Right lobe of liver (tissue), 6 donors: ENCODE measurements around the gene LRRC8D. TPM values are rescaled to one million over a fixed set of nuclear protein-coding genes. Genes with fewer than 3 reads are reported as not detected.

ENCODE experiments used
- ATAC-seq, 4 donors: fragments of 200-7000 bp; cut with Tn5 transposase; one replicate each; pipeline ENCODE4 v1.9.1; 2020; ENCODE audit warnings: mild to moderate bottlenecking in 4 of 4, moderate library complexity in 4 of 4
- DNase-seq, 3 donors: peaks; one replicate each; pipeline ENCODE4 v3.0.0-alpha.2; 2020
- H3K27ac ChIP-seq, 3 donors: fragments of 200-600 bp; one replicate each; pipeline ENCODE4 v1.8.0; 2022
- H3K27me3 ChIP-seq, 2 donors: fragments of 200-600 bp; one replicate each; pipeline ENCODE4 v1.8.0; 2022
- H3K36me3 ChIP-seq, 4 donors: fragments of 200-600 bp; sonication (generic) in 1 of 4; one replicate each; pipeline versions ENCODE4 v1.5.1 to v1.8.0; 2017 to 2022; ENCODE audit warnings: control low read depth in 1 of 4
- H3K4me1 ChIP-seq, 4 donors: fragments of 200-600 bp; sonication (generic) in 1 of 4; one replicate each; pipeline versions ENCODE4 v1.5.1 to v1.8.0; 2017 to 2022; ENCODE audit warnings: control low read depth in 1 of 4
- H3K4me3 ChIP-seq, 3 donors: fragments of 200-600 bp; one replicate each; pipeline ENCODE4 v1.8.0; 2022
- H3K9me3 ChIP-seq, 4 donors: fragments of 200-600 bp; sonication (generic) in 1 of 4; one replicate each; pipeline versions ENCODE4 v1.5.1 to v1.8.0; 2017 to 2022; ENCODE audit warnings: control low read depth in 1 of 4
- CTCF ChIP-seq, 4 donors: fragments of 200-600 bp in 3 of 4; fragments of 450-650 bp in 1 of 4; IDR thresholded peaks; one replicate each; pipeline versions ENCODE4 v1.5.1 to v1.8.0; 2016 to 2022; ENCODE audit warnings: antibody characterized with exemption in 4 of 4, mild to moderate bottlenecking in 2 of 4
- POLR2A ChIP-seq: fragments of 450-650 bp; IDR thresholded peaks from one replicate; pipeline ENCODE4 v1.6.1; 2017; ENCODE audit warnings: antibody characterized with exemption, mild to moderate bottlenecking
- WGBS: methylation state at CpG from one replicate; pipeline ENCODE4 v1.1.6; 2018; ENCODE audit warnings: low coverage, low lambda C conversion rate; ENCODE audit not compliant: insufficient coverage; ENCODE audit errors: missing lambda C conversion rate; 5-methylcytosine and 5-hydroxymethylcytosine counted together
- intact Hi-C, 2 donors: fragments of 100-400 bp; cut with DNase I; formaldehyde crosslinking; loops; one replicate each; pipeline versions ENCODE4 v1.11.2 to v1.14.1; 2022
- total RNA-seq, 6 experiments: library from RNA; depleted of rRNA in 2 of 6; stranded (reverse); fragments of >200 nt in 2 of 6; fragmentation: NEBNext Ultra II Directional in 3 of 6; extraction: Animal tissue kit (Norgen Biotek cat#: 25700) in 3 of 6; gene quantifications; one replicate each; pipeline versions ENCODE4 v1.1.0 to v1.2.4, GENCODE V29; 2016 to 2023
- donor health status: DM: no; HTN: yes; CAD: no.
- donor health status: DM: no; HTN: no; CAD: no.
- donor health status: DM: no; HTN: no; CAD: no.
- donor health status: DM: no; HTN: yes; CAD: no.
- donor health status: DM: no; HTN: yes; CAD: no.

Gene LRRC8D
- total RNA-seq, 6 experiments from 2014 or later = 11.5 to 22.1 (median 19.3) TPM

GRCh38 chr1:89958851-89959654 is 138.2 kb downstream of the LRRC8D start:
- WGBS = 77% methylated on average over 7 of the region's 7 CpGs
- Histone ChIP-seq H3K27ac (no peak overlapping the region), H3K27me3 (no peaks in the 10 kb centered on the region), H3K9me3 (no peaks in the 10 kb centered on the region), H3K4me3 (no peak overlapping the region), H3K4me1 (no peaks in the 10 kb centered on the region), H3K36me3 (no peaks in the 10 kb centered on the region)
- TF ChIP-seq CTCF (IDR thresholded peaks at IDR 0.05) (no peak), POLR2A (no peak)
- ATAC-seq (no peak), DNase-seq (no peak)
- intact Hi-C loops = no loop called here

DNA sequence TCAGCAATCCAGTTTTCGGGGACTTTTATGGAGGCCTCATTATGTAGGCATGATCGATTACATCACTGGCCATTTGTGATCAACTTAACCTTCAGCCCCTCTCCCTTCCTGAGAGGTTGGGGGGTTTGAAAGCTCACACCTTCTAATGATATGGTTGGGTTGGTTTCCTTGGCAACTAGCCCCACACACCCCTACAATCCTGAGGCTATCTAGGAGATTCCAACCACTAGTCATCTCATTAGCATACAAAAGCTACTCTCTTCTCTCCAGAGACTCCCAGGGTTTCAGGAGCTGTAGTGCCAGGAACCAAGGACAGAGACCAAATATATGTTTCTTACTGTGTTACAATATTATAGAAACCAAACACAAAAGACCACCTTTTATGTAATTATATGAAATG is 138.9 kb downstream of the LRRC8D start:
- Histone ChIP-seq H3K27me3 (no peaks in the 10 kb centered on the region), H3K4me1 (no peaks in the 10 kb centered on the region), H3K27ac (no peak overlapping the region), H3K4me3 (no peak overlapping the region), H3K36me3 (no peaks in the 10 kb centered on the region), H3K9me3 (no peaks in the 10 kb centered on the region)
- 100% methylated on average over 2 of the region's 2 CpGs for WGBS
- TF ChIP-seq CTCF (IDR thresholded peaks at IDR 0.05) = no peak
- TF ChIP-seq POLR2A = no peak
- DNase-seq = no peak
- ATAC-seq = no peak
- intact Hi-C loops = no loop called here

- DNase-seq (no peak), ATAC-seq (peak in 3 of 4 donors; percentile 35 to 56 (median 49))
- WGBS = 38% methylated on average over 5 of the region's 6 CpGs
- H3K27ac ChIP-seq = no peak overlapping the region
- no peak for TF ChIP-seq POLR2A
- no peak for TF ChIP-seq CTCF (IDR thresholded peaks at IDR 0.05)
- intact Hi-C loops = no loop called here
- no peaks in the 10 kb centered on the region for H3K4me1 ChIP-seq
- no peaks in the 10 kb centered on the region for H3K36me3 ChIP-seq
- no peak overlapping the region for H3K4me3 ChIP-seq
- no peaks in the 10 kb centered on the region for H3K9me3 ChIP-seq
- no peaks in the 10 kb centered on the region for H3K27me3 ChIP-seq
Measured at GRCh38 chr1:89962024-89962741, 141.4 kb downstream of the LRRC8D start.

DNA sequence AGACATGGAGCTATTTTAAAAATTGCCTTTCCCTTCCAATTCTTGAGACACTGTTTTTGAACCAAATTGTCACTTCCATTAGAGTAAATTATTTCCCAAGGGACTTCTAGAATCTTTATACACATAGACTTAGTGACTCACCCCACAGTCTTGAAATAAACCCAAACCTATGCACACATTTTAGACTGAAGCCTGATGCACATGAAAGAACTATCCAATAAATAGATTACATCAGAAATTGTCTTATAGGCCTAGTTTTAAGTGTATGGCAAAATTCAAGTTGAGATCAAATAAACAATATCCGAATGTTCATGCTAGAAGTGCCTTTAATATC is 141.9 kb downstream of the LRRC8D start:
- intact Hi-C loops = no loop called here
- Histone ChIP-seq H3K9me3 (no peaks in the 10 kb centered on the region), H3K4me1 (no peaks in the 10 kb centered on the region), H3K36me3 (no peaks in the 10 kb centered on the region), H3K27ac (no peak overlapping the region), H3K4me3 (no peak overlapping the region), H3K27me3 (no peaks in the 10 kb centered on the region)
- 100% methylated on average over 1 of the region's 1 CpG for WGBS
- no peak for DNase-seq
- ATAC-seq = no peak
- TF ChIP-seq CTCF (IDR thresholded peaks at IDR 0.05) = no peak
- no peak for TF ChIP-seq POLR2A
